Erythroblast (primary cell): ENCODE data around the gene PRUNE2.

Experiments
- GATA1 ChIP-seq: IDR thresholded peaks from 2 replicates; pipeline ENCODE4 v1.6.1; 2011; ENCODE audit warnings: low read depth, mild to moderate bottlenecking, control low read depth, low read length, moderate library complexity
- POLR2A ChIP-seq: IDR thresholded peaks from 2 replicates; pipeline ENCODE4 v1.6.1; 2011; ENCODE audit warnings: mild to moderate bottlenecking, low read length

GRCh38 chr9:76887951-76888350 lies 18.0 kb downstream of the PRUNE2 start:
- TF ChIP-seq POLR2A (no peak), GATA1 (no peak)
